Endothelial cell of umbilical vein (primary cell): Measurements from ENCODE around the gene CYP27C1. TPM values are rescaled to one million over a fixed set of nuclear protein-coding genes. Genes with fewer than 3 reads are reported as not detected.

Source experiments
- BruUV-seq: library from RNA; stranded (reverse); fragments of 400-500 nt; replicated peaks from 2 replicates; lab custom pipeline; 2021; lab: Mats Ljungman, UMichigan
- CTCF ChIA-PET: fragments of 300-600, 350-600 bp; sonication (Branson Sonifier 250); formaldehyde crosslinking; loops from one replicate; lab custom pipeline; 2021; ENCODE audit warnings: antibody characterized with exemption, inconsistent platforms; lab: Charles Lee
- POLR2A ChIA-PET: fragments of 300-600, 350-600 bp; sonication (Branson Sonifier 250); formaldehyde crosslinking; loops from one replicate; lab custom pipeline; 2021; ENCODE audit warnings: antibody characterized with exemption, inconsistent platforms; lab: Charles Lee
- DNase-seq: peaks from one replicate; pipeline ENCODE4 v3.0.0-alpha.2; 2011; ENCODE audit warnings: low read depth, low spot score
- FAIRE-seq: peaks from 2 replicates; lab custom pipeline; 2011; peaks lifted over from hg19 to GRCh38; lab: Jason Lieb, UNC
- H2AFZ ChIP-seq: 2 replicates; pipeline ENCODE4 v1.6.0; 2012; ENCODE audit warnings: low read depth, low read length, control low read depth, inconsistent platforms
- H3K27ac ChIP-seq: 2 replicates; pipeline ENCODE4 v1.5.1; 2011; ENCODE audit warnings: low read depth, mild to moderate bottlenecking, control low read depth, low read length, moderate library complexity; ENCODE audit not compliant: insufficient read depth
- H3K27me3 ChIP-seq, 2 experiments: 2 replicates each; pipeline versions ENCODE4 v1.6.0 to v1.6.1; 2011; ENCODE audit warnings: low read length in 2 of 2, mixed read lengths in 1 of 2; ENCODE audit not compliant: control insufficient read depth in 2 of 2, insufficient read depth in 2 of 2
- H3K36me3 ChIP-seq, 2 experiments: 2 replicates in 1 of 2; 3 replicates in 1 of 2; pipeline ENCODE4 v1.5.1; 2011; ENCODE audit warnings: low read length in 2 of 2, mild to moderate bottlenecking in 1 of 2, moderate library complexity in 1 of 2; ENCODE audit not compliant: control insufficient read depth in 2 of 2, insufficient read depth in 2 of 2; ENCODE audit errors: extremely low read depth in 1 of 2
- H3K4me1 ChIP-seq: 3 replicates; pipeline ENCODE4 v1.5.1; 2011; ENCODE audit warnings: mild to moderate bottlenecking, low read length; ENCODE audit not compliant: control insufficient read depth, insufficient read depth; ENCODE audit errors: extremely low read depth
- H3K4me2 ChIP-seq: 2 replicates; pipeline ENCODE4 v1.6.1; 2011; ENCODE audit warnings: low read length, control low read depth, mixed read lengths; ENCODE audit not compliant: insufficient read depth
- H3K4me3 ChIP-seq, 3 experiments: fragments of 200-600 bp in 1 of 3; sonication (generic), shearing (Covaris generic) in 1 of 3; replicated peaks in 1 of 3; 2 replicates each; pipeline ENCODE4 v1.5.1; 2011 to 2016; ENCODE audit warnings: control low read depth in 3 of 3, low read length in 3 of 3, mild to moderate bottlenecking in 2 of 3, inconsistent platforms in 1 of 3, low read depth in 1 of 3, moderate library complexity in 1 of 3; ENCODE audit not compliant: insufficient read depth in 1 of 3
- H3K79me2 ChIP-seq: 2 replicates; pipeline ENCODE4 v1.6.0; 2012; ENCODE audit warnings: low read length, inconsistent platforms; ENCODE audit not compliant: control insufficient read depth, insufficient read depth
- H3K9ac ChIP-seq: replicated peaks from 2 replicates; pipeline ENCODE3; 2011; ENCODE audit warnings: low read length, control low read depth; ENCODE audit not compliant: insufficient read depth; ENCODE audit errors: extremely low read depth
- H3K9me1 ChIP-seq: replicated peaks from 3 replicates; pipeline ENCODE4 v1.6.0; 2011; ENCODE audit warnings: mild to moderate bottlenecking, low read length; ENCODE audit not compliant: control insufficient read depth, insufficient read depth; ENCODE audit errors: extremely low read depth
- H3K9me3 ChIP-seq: replicated peaks from 2 replicates; pipeline ENCODE4 v1.5.1; 2012; ENCODE audit warnings: low read length, inconsistent platforms; ENCODE audit not compliant: control insufficient read depth, insufficient read depth
- H4K20me1 ChIP-seq: replicated peaks from 2 replicates; pipeline ENCODE3; 2011; ENCODE audit warnings: mild to moderate bottlenecking, low read length; ENCODE audit not compliant: control insufficient read depth, insufficient read depth; ENCODE audit errors: extremely low read depth
- CTCF ChIP-seq, 2 donors: IDR thresholded peaks; 1 replicate in 1 of 2; 2 replicates in 1 of 2; pipeline ENCODE4 v1.5.1; 2011; ENCODE audit warnings: low read length in 2 of 2, mild to moderate bottlenecking in 2 of 2, moderate library complexity in 2 of 2, control low read depth in 1 of 2, inconsistent platforms in 1 of 2, low read depth in 1 of 2; ENCODE audit not compliant: insufficient read depth in 1 of 2; ENCODE audit errors: extremely low read depth in 1 of 2
- EZH2 ChIP-seq: IDR thresholded peaks from 2 replicates; pipeline ENCODE4 v1.6.1; 2012; ENCODE audit warnings: borderline replicate concordance, low read depth, mild to moderate bottlenecking, moderate library complexity, low read length, inconsistent platforms; ENCODE audit not compliant: severe bottlenecking
- FOS ChIP-seq: IDR thresholded peaks from 2 replicates; pipeline ENCODE4 v1.6.1; 2011; ENCODE audit warnings: mild to moderate bottlenecking, low read length, moderate library complexity, borderline replicate concordance; ENCODE audit not compliant: insufficient read depth
- GATA2 ChIP-seq: IDR thresholded peaks from 2 replicates; pipeline ENCODE4 v1.7.0; 2011; ENCODE audit warnings: low read depth, mild to moderate bottlenecking, moderate library complexity, mixed read lengths, low read length; ENCODE audit not compliant: insufficient read length, insufficient read depth
- JUN ChIP-seq: IDR thresholded peaks from 2 replicates; pipeline ENCODE4 v1.6.1; 2011; ENCODE audit warnings: borderline replicate concordance, low read depth; ENCODE audit not compliant: insufficient read length, insufficient read depth
- MYC ChIP-seq: IDR thresholded peaks from one replicate; pipeline ENCODE4 v1.6.1; 2011; ENCODE audit warnings: mild to moderate bottlenecking, low read depth, low read length
- POLR2A ChIP-seq: IDR thresholded peaks from 2 replicates; pipeline ENCODE4 v1.6.1; 2012; ENCODE audit warnings: low read depth, mild to moderate bottlenecking, control low read depth, low read length
- POLR2AphosphoS5 ChIP-seq: IDR thresholded peaks from 2 replicates; pipeline ENCODE4 v1.6.1; 2012; ENCODE audit warnings: low read depth, mild to moderate bottlenecking, control low read depth, low read length, moderate library complexity; ENCODE audit not compliant: insufficient read depth
- dilution Hi-C: fragments of 300-500 bp; cut with MboI; formaldehyde crosslinking; loops from one replicate; pipeline ENCODE4 v1.15.0; 2019; ENCODE audit warnings: low sequenced_read_pairs; ENCODE audit not compliant: extremely low pct_ligation_motif_present
- intact Hi-C: fragments of 100-400 bp; cut with micrococcal nuclease; formaldehyde crosslinking; loops from one replicate; pipeline ENCODE4 v1.10.0; 2022
- polyA plus RNA-seq, 4 experiments: library from polyadenylated mRNA; depleted of rRNA in 3 of 4; stranded (reverse) in 3 of 4; unstranded in 1 of 4; fragments of >200 nt; gene quantifications; 2 replicates each; pipeline versions ENCODE4 v1.2.1 to v1.2.3, GENCODE V29; 2011 to 2012; ENCODE audit warnings: missing spikeins in 1 of 4
- total RNA-seq: library from RNA; stranded (reverse); gene quantifications from 2 replicates; pipeline ENCODE4 v1.2.3, GENCODE V29; 2021
- TF ChIP-seq, protein P1 (sequence below): IDR thresholded peaks from 2 replicates; pipeline ENCODE4 v1.6.1; 2011; ENCODE audit not compliant: insufficient read depth, insufficient read length

Gene CYP27C1
- total and polyA plus RNA-seq, 2 donors (not counting 3 experiments of a cell fraction or from before 2014, with no cell fraction given) = not detected

- Histone ChIP-seq H4K20me1 (no peaks in the 10 kb centered on the region), H3K9ac (no peak overlapping the region), H3K27ac (no peak overlapping the region), H3K4me2 (no peak overlapping the region), H3K9me3 (no peaks in the 10 kb centered on the region), H3K9me1 (no peaks in the 10 kb centered on the region), H3K36me3 (no peaks in the 10 kb centered on the region), H3K27me3 (peaks cover 0 to 7% of the 10 kb centered on the region in 2 experiments), H3K4me1 (peaks cover 21% of the 10 kb centered on the region), H3K4me3 (no peak overlapping the region), H3K79me2 (no peaks in the 10 kb centered on the region), H2AFZ (peak overlapping the region; percentile 37)
- TF ChIP-seq GATA2 (no peak), POLR2A (no peak), EZH2 (no peak), MYC (no peak), POLR2AphosphoS5 (no peak), FOS (no peak), CTCF (IDR thresholded peaks at IDR 0.05; ENCODE audit: extremely low read depth in 1 of 2, insufficient read depth in 1 of 2, low read depth in 1 of 2, low read length in 2 of 2) (no peak), JUN (no peak)
- TF ChIP-seq, protein P1, sequence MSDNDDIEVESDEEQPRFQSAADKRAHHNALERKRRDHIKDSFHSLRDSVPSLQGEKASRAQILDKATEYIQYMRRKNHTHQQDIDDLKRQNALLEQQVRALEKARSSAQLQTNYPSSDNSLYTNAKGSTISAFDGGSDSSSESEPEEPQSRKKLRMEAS = no peak
- FAIRE-seq = peak; percentile 4
- intact Hi-C loops = no loop called here
- ChIA-PET CTCF (interaction anchor here (0.8 to 1.8 kb wide), 3 partner anchors 9 to 73 kb away, joined by 4 read pairs; no protein-coding TSS in a partner anchor), POLR2A (no interaction called here)
- BruUV-seq = no TSS peak
- peak; percentile 34 for DNase-seq
- dilution Hi-C loops = no loop called here
These were observed 79.6 kb downstream of the CYP27C1 start for GRCh38 chr2:127140538-127140937.
